HG03469 (cell line): Measurements from ENCODE around the gene TMEM190.
"Not testable (repeated sequence)": the region's sequence is repeated elsewhere in the genome, so short reads cannot be mapped to it uniquely, and the experiment has no call there.

Experiments used
- ATAC-seq: cut with Tn5 transposase; IDR thresholded peaks from one replicate; pipeline ENCODE4 v1.9.1; 2021; ENCODE audit warnings: mild to moderate bottlenecking, moderate library complexity, moderate number of reproducible peaks; ENCODE audit not compliant: unreplicated experiment

TMEM190 gene

DNA sequence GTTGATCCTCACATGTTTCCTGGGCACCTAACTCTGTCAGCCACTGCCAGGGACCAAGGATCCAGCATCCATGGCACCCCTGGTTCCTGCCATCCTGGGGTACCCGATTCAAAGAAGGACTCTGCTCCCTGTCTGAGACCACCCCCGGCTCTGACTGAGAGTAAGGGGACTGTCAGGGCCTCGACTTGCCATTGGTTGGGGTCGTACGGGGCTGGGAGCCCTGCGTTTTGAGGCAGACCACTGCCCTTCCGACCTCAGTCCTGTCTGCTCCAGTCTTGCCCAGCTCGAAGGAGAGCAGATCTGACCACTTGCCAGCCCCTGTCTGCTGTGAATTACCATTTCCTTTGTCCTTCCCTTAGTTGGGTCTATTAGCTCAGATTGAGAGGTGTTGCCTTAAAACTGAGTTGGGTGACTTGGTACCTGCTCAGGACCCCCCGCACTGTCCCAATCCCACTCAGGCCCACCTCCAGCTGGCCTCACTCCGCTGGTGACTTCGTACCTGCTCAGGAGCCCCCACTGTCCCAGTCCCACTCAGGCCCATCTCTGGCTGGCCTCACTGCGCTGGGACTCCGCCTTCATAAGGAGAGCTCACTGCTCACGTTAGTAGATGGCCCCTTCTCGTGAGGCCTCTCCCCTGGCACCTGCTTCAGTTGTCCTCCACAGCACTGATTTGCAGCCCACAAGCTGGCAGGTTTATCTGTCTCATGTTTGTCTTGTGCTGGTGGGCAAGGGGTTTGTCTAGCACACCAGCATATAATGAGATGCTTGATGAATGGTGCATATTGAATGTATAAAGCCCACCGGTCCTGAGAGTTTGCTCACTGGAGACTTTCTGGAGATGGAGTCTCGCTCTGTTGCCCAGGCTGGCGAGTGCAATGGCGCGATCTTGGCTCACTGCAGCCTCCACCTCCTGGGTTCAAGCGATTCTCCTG, 13.0 kb downstream of the TMEM190 start:
- no peak for ATAC-seq

DNA sequence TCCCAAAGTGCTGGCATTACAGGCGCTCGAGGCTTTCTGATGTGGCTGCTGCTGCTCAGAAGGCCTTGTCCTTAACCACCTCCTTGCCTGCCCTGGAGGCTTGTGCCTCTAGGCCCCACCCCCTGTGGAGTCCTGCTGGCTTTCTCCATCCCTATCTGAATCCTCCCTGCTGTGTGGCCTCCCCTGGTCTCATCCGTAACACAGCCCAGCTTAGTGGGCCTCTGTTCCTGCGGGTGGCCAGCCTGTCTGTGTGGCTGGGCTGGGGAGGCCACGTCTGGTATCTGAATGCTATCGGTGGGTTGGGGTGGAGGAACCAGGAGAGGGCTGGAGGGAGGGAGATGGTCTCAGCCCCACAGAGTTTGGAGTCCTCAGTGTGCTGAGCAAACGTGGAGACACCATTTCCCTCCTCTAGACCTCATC, 13.8 kb downstream of the TMEM190 start:
- ATAC-seq: no peak

GRCh38 chr19:55391191-55391670, 14.6 kb downstream of the TMEM190 start:
- ATAC-seq: no peak

DNA sequence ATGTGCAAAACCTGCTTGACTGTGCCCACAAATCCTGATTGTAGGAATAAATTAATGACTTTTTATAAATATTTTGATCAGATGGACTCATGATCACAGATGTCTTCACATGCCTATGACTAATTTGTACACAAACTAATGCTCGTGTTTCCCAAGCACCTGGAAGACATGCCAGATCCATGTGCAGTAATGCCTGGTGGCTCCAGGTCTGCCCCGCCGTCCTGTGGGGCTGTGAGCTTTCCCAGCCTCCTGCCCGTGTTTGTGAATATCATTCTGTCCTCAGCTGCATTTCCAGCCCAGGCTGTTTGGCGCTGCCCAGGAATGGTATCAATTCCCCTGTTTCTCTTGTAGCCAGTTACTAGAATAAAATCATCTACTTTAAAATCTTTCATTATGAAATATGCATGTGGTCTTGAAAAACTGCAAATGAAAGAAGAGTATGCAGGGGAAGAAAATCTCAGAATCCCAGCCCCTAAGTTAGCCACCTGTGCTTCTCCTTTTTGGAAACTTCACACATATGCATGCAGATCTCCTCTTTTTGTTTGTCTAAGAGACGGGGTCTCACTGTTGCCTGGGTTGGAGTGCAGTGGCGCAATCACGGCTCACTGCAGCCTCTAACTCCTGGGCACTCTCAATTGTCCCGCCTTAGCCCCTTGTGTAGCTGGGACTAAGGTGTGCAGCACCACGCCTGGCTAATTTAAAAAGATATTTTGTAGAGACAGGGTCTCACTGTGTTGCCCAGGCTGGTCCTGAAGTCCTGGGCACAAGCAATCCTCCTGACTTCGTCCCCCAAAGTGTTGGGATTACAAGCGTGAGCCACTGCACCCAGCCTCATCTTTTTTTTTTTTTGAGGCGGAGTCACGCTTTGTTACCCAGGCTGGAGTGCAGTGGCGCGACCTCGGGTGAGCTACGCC, 15.3 kb downstream of the TMEM190 start:
- ATAC-seq: no peak

GRCh38 chr19:55392820-55393761, 16.5 kb downstream of the TMEM190 start:
- ATAC-seq: no peak

DNA sequence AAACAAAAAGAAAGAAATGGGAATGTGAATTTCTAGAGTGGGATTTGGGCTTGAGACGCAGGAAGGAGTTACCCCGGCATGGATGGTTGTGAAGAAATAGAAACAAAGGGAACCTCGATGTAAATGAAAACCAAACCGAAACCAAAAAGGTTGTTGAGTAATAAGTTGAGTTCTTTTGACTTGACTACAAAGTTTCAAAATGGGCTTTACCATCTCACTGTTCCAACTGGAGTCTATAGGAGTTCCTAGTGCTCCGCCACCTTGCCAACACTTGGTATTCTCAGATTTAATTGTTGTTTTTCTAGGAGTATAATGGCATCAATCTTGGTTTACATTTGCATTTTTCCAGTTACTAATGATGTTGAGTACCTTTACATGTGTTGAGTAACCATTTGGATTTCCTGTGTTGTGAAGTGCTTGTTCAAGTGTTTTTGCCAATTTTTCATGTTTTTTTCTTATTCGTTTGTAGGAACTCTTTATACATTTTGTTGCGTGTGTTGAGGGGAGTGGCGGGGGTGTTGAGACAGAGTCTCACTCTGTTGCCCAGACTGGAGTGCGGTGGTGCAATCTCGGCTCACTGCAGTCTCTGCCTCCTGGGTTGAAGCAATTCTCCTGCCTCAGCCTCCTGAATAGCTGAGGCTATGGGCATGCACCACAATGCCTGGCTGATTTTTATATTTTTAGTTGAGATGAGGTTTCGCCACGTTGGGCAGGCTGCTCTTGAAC, 21.7 kb downstream of the TMEM190 start:
- ATAC-seq: no peak

- no peak for ATAC-seq
Observed at GRCh38 chr19:55400281-55401087, 23.9 kb downstream of the TMEM190 start.

GRCh38 chr19:55401390-55401789, 24.8 kb downstream of the TMEM190 start:
- ATAC-seq: not testable (repeated sequence)

GRCh38 chr19:55402509-55402908, 25.9 kb downstream of the TMEM190 start:
- ATAC-seq: no peak

DNA sequence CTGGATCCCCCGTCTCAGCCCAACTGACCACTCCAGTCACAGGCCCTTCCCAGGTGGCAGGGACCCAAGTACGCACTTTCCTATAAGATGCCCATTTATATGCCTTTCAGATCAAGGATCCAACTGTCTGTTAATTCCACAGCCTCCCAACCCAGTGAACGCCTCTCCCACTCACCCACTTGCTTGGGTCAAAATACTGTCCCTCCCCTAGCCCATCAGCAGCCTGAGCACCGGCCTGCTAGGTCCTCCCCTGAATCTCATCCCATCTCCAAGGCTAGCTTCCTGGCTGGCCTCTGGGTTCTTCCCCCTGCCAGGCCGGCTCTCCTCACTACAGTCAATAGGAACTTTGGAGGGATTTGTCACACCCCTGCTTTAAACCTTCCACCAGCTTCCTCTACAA, 29.0 kb downstream of the TMEM190 start:
- ATAC-seq: no peak

DNA sequence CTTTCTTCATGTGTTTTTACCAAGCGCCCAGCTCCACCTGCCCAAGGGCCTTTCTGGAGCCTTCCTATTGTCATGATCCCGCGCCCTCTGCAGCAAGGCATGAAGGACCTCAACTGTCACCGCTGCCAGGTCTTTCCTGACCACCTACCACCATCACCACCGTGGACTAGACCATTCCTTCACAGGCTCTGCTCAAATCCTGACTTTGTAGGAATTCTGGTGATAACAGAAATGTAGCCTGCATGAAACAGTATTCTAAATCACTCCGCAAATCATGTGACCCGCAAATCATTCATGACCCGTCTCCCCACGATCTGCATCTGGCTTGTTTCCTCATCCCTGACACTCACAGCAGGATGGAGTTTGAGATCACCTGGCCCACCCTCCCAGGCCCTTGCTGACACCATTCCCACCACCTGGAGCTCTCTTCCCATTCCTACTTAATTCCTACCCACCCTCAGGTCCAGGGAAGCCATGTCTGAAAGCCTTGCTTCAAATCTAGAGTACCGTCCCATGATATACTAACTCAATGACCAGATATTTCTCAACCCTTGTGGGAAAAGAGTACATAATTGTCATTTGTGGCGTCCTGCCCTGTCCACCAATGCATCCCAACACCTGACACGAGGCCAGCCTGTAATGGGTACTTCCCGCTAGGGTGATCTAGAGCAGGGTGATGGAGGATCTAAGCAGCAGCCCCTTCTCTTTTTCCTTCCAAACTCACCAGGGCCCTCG, 29.6 kb downstream of the TMEM190 start:
- ATAC-seq: no peak

DNA sequence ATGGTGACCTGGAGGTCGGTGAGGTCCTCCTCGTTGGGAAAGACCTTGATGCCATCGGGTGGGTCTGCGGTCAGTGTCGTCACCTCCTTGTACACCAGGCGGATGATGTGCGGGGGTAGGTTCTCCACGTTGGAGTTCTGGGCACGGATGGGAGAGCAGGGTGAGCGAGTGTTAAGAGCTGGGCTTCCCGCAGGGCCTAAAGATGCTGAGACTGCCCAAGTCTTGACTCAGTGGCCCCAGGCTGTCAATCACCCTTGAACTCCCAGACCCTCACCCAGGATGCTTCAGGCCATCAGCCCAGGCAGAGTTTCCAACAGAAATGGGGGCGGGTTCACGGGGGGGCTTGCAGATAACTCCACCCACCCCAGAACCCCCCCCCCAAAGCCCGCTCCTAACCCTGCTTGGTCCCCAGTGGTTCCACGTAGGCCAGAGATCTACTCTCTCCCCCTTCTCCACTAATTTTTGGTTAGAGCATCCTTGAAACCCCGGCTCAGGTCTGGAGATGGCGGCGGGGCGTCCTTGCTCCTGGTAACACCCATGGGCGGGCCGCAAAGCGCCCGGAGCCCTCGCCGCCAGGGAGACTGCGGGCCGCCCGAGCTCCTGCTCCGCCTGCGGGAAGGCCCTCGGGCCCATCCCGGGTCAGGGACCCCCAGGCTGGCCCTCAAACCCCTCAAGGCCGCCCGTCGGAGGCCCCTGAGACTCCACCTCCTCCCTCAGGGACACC, 30.4 kb downstream of the TMEM190 start:
- ATAC-seq: no peak

- peak; percentile 4 for ATAC-seq
Observed at GRCh38 chr19:55407550-55407799, 30.8 kb downstream of the TMEM190 start, which contains the start of gene UBE2S. Gene UBE2S (minus strand): TSS chr19:55407788. CDS start chr19:55407589, 199 bp downstream.

DNA sequence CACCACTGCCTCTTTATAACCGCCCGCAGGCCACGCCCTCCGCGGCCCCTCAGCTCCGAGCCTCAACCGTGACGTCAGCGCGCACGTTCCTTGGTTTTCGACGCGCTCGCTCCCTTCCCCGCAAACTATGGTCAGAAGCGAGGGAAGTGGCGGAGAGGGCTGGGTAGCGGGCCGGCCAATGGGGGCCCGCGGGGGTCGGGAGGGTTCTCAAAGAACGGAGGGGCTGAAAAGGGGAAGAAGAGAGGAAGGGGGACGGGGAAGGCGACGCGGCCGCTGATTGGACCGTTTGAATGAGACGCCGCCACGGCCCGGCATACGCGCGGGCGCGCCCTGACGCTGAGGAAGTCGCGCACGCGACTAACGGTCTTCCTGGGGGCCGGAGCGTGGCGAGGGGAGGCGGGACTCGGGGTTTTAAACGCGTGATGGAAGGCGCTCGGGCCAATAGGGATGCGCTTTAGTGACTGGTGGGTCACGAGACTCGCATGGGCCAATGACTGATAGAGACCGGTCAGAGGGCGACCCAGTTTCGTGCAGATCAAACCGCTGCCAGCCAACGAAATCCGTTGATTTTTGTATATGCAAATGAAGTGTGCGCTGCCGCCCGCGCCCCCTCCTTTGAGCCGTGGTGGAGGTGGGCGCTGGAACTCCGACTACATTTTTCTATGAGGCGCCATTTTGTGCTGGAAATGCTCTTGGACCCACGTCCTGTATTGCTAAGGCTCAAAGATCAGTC, 31.3 kb downstream of the TMEM190 start:
- ATAC-seq: peak; percentile 66

DNA sequence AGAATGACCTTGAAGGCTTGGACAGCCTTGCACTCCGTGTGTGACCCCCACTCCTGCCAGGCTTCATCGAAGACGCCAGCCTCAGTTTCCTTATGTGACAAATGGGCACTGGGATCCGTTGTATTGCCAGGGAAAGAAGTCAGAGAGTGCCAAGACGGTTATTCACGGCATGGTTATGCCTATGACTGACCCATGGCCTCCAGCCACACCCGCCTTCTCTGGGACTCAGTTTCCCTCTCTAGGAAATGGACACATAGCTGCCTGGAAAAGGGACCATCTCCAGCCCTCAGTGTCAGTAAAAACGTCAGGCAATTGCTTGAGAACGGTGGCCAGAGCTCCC, 31.9 kb downstream of the TMEM190 start:
- ATAC-seq: no peak

DNA sequence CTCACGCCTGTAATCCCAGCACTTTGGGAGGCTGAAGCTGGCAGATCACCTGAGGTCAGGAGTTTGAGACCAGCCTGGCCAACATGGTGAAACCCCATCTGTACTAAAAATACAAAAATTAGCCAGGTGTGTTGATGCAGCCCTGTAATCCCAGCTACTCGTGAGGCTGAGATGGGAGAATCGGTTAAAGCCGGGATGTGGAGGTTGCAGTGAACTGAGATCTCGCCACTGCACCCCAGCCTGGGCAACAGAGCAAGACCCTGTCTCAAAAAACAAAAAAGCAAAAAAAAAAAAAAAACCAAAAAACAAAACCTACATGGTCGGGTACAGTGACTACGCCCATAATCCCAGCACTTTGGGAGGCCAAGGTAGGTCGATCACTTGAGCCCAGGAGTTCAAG, 32.6 kb downstream of the TMEM190 start:
- not testable (repeated sequence) for ATAC-seq

DNA sequence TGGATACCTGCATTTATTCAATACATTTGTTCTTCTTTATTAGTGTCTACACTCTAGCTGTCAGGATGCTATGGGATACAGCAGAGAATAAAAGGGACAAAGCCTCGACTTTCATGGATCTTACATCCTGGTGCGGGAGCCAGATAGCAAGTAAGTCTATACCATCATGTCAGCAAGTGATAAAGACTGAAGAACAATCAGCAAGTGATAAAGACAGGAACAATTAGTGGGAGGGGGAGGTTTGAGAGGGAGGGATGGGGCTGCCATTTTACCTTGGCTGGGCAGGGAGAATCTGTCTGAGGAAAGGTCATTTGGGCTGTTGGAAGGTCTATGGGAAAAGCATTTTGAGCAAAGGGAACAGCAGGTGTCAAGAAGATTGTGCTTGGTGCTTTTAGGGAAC, 33.5 kb downstream of the TMEM190 start:
- no peak for ATAC-seq
